ENCODE measurements around the gene SMARCC1.

The SMARCC1 gene

GRCh38 chr3:47590216-47590615 lies 191.5 kb downstream of the SMARCC1 start:
- DNase-seq (ENCODE audit: low spot score) (no peak), FAIRE-seq (no peak)

GRCh38 chr3:47588587-47588986 lies 193.1 kb downstream of the SMARCC1 start:
- FAIRE-seq (no peak), DNase-seq (ENCODE audit: low spot score) (no peak)

DNA sequence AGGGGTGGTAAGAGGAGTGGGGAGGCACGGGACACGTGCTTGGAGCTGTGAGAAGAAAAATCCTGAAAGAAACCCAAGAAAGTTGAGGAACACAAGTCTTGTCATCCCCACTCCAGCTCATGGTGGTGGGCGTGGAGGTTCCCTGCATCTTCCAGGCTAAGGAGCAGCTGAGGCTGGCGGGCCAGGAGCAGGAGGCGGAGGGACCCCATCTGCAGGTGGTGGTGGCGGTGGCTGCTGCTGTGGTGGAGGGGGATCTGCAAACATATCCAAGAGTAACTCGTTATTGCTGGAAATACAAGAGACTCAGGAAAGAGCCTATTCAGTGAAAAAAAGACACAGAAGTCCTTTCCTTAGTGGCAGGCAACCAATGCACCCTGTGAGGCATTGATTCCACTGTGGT lies 193.6 kb downstream of the SMARCC1 start:
- DNase-seq (ENCODE audit: low spot score) (no peak), FAIRE-seq (no peak)

DNA sequence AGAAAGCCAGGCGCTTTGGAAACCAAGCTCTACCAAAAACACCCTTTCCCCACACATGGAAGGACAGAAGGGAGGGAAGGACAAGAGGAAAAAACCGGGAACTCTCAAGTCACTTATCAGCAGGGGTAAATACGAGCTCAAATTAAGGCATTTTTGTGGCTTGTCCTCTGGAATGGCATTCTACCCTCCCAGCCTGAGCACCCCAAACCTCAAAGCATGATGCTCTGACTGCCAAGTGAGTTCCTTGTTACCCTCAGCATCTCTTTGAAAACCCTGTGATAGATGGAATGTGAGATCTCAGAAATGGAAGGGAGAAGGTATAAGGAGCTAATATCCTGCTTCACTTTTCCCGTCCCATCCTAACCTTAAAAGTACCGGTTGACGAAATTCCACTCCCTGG lies 194.9 kb downstream of the SMARCC1 start:
- DNase-seq (ENCODE audit: low spot score) (no peak), FAIRE-seq (no peak)

DNA sequence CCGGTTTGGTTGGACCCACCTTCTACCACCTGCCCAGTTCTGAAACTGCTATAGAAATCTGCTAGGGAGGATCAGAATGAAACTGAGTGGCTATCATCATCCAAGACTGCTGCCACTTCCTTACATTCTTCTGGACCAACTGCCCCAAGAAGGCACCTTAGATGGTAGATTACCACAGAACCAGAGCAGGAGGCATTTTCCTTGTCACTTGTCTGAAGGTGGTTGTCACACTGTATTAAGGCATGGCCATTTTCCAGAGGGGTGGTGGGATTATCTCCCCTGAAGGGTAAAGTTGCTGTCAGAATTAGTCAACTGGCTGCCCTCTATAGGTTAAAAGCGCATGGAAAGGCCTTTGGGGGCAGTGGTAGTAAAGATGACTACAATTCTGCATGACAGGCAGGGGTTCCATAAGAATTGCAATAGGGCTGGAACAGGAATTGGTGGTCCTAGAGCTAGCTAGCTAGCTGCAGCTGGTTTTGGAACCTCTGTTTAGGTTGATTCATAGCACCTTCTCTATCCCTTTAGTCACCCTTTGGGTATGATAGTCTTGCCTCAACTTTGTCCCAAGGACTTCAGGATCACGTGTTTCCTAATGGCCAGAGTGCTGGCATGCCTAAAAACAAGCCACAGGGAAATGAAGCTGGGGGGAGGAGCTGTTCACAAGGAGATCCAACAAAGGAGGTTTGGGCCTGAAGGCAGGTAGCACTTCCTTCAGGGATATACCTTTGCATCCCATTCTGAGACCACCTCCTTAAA lies 198.2 kb downstream of the SMARCC1 start:
- DNase-seq (ENCODE audit: low spot score) (no peak), FAIRE-seq (no peak)

DNA sequence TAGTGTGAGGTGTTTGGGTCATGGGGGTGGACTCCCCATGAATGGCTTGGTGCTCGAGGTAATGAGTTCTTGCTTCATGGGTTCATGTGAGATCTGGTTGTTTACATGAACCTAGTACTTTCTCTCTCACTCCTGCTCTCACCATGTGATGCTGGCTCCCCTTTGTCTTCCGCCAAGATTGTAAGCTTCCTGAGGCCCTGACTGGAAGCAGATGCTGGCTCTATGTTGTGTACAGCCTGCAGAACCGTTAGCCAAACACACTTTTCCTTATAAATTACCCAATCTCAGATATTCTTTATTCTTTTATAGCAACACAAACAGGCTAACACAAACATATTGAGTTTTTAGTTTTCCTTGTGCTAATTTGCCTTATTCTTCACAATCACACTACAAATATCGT lies 199.9 kb downstream of the SMARCC1 start:
- FAIRE-seq, result no peak

DNA sequence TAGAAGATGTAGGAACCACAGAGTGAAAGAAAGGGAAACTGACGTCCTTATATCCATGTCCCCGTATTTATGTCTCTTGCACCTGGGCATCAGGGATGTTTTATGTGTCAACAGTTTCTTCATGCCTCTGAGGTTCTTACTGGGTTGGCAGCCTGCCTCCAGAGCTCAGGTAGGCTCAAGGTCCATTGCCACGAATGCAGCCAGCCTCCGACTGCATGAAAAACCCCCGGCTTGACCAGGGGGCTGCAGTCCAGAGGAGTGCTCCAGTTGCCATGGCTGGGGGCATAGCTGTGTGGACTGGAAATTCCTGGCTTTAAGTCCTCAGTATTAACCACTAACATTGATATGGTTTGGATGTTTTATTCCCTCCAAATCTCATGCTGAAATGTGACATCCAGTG lies 200.3 kb downstream of the SMARCC1 start:
- FAIRE-seq, result no peak
- no peak for DNase-seq (ENCODE audit: low spot score)

More for the DNA sequence above, 199.9 kb downstream of the SMARCC1 start:
- no peak for DNase-seq (ENCODE audit: low spot score)

DNA sequence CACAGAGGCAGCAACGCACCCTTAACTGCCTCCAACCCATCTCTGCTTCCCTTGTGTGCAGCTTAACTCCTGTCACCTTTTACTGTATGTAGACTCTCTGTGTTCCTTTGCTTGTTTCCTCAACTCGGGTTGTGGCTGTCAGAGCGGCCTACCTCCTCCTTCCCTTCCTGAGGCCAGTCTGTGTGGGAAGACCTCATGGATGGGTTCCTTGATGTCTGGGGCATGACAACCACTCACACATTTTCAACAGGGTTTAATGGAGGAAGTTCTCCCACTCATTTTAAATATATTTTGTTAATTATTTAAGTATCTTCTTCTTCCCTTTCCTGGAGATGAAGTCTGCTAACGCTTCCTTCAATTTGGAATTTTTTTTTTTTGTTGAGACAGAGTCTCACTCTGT lies 201.2 kb downstream of the SMARCC1 start:
- FAIRE-seq, result no peak
- no peak for DNase-seq (ENCODE audit: low spot score)

GRCh38 chr3:47579875-47580274 lies 201.8 kb downstream of the SMARCC1 start:
- DNase-seq (ENCODE audit: low spot score), result no peak
- FAIRE-seq, result no peak

DNA sequence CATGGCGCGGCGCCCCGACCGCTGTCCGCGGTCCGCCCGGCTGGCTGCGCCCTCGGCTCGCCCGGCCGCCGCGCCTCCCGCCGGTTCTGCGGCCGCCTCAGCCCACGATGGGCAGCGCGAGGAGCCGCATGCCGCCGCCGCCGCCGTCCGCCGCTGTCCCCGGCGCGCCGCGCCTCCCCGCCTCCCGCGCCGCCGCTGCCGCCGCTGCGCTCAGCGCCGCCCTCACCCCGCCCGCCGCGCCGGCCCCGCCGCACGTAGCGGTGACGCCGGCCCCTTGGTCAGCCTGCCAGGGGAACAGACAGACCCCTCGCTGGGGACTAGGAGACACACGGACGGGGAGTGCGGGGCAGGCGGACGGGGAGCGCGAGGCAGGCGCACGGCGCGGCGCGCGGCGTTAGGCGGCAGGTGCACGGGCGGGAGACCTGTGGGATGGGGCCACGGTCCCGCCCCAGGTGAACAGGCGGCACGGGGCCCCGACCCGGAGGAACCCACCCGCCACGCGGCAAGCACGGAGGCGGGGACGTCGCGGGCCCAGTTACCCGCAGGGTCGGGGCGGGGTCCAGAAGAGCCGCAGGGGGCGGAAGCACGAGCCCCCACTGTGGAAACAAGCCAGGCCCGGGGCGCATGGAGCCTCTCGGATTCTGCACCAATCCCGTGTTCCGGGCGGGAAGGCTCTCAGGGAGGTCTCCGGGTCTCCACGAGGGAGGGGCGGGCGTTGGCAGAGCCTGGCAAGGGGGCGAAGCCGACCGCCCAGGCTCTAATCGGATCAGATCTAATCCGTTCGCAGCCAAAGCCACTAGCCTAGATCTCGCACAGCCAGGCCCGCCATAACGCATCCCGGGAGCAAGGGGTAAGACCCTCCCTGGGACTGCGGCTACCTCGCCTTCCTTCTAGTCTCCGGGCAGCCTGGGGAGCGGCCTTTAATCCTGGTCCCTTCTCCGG lies 202.7 kb downstream of the SMARCC1 start, which contains the start of gene CSPG5:
CSPG5 (minus strand) TSS at position 175 of the 942 bp plus-strand sequence; CDS start at position 3, 172 bp downstream.
- no peak for FAIRE-seq
- no peak for DNase-seq (ENCODE audit: low spot score)

DNA sequence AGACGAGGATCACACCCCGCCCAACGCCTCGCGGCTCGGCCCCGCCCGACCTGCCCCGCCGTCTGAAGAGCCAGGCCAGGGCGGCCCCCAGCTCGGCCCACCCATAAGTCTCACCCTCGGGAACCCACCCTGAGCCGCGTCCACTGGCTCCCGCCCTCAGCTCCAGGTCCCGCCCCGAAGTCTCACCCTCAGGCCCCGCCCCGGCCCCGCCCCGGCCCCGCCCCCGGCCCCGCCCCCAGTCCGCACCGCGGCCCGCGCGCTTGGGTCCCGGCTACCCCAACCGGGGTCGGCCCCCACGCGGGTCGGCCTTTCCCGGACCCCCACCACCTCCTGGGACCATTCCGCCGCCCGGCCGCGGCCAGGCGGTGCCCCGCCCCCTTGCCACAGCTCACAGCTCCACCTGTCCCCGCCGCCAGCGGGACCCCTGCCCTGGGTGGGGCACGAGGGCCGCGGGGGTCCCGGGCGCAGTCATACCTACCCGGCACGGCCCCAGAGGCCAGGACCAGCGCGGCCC lies 203.5 kb downstream of the SMARCC1 start:
- FAIRE-seq, result no peak
- no peak for DNase-seq (ENCODE audit: low spot score)

- FAIRE-seq, result no peak
- no peak for DNase-seq (ENCODE audit: low spot score)
Measured at GRCh38 chr3:47577583-47578118, 204.0 kb downstream of the SMARCC1 start.

DNA sequence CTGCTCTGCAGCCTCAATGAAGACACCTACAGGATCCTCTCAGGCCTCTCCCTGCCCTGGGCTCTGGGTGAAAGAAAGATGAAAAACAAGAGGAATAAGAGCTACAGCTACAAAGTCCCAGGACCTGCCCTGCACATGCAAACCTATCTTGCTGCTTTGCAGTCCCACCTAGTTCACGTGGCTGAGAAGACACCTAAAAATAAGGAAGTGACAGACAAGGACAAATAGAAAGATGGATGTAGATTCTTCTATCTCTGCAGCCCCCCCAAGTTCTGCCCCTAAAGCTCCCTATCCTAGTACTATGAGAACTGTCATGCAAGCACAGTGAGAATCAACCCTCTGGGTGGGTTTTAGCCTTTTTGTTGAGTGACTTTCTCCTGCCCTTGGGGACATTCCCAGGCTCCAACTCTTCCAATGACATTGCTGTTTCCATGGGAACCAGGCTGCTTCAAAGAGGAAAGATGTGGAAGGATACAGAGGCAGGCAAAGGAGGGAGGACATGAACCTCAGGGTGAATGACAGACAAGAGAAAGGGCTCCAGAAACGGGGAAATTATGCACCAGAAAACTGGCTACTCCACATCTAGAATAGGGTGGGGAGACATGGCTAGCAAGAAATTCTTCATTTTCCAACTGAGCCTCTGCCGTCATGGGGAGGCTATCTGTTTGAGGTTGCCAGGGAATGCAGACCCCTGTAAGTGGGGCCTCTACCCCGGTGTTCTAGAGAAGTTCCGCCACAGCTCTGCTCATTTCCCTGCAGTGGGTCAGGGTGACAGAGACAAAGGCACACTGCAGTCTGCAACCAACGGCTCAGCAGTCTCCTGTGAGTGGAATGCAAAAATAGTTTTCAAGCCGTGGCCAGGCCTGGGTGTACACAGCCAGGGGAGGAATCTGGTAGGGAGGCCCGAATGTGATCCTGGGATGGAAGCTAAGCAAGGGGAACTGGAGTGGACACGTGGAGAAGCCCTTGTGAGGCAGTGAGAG lies 208.2 kb downstream of the SMARCC1 start:
- no peak for FAIRE-seq
- DNase-seq (ENCODE audit: low spot score), result no peak

DNA sequence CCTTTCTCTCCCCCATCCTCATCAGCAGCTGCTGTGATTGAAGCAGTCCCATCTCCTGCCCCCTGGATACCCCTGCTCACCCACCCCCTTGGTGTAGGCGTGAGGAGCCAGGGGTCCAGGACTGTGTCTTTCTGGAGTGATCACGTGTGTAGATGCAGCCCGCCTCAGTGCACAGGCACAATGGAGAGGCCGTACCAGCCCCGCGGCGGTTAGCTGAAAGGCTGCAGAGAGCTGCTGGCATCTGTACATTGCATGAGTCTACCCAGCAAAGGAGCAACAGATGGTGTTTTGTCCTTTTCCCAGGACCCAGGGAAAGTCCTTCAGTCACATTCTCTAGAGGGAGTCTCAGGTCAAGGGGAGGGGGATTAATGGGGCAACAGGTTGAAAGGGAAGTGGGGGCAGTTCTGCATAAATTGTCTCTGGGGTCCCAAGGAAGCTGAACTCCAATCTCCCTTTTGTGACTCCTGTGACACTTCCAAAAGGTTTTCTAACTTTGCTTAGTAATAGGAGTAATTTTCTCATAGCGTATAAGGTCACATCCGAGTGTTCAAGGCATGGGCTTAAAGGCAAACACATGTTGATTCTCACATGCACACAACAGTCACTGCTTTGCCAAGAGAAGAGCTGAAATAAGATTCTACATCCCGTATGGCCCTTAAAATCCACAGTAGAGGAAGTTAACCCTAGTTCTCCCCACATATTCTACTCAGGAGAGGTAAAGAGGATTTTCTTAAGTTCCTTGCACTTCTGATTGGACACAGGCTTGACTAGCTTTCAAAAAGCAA lies 210.1 kb downstream of the SMARCC1 start:
- DNase-seq (ENCODE audit: low spot score), result no peak
- no peak for FAIRE-seq

GRCh38 chr3:47568901-47569300 lies 212.8 kb downstream of the SMARCC1 start:
- DNase-seq (ENCODE audit: low spot score), result no peak
- FAIRE-seq, result no peak

GRCh38 chr3:47567149-47567548 lies 214.5 kb downstream of the SMARCC1 start:
- DNase-seq (ENCODE audit: low spot score) (no peak), FAIRE-seq (no peak)

DNA sequence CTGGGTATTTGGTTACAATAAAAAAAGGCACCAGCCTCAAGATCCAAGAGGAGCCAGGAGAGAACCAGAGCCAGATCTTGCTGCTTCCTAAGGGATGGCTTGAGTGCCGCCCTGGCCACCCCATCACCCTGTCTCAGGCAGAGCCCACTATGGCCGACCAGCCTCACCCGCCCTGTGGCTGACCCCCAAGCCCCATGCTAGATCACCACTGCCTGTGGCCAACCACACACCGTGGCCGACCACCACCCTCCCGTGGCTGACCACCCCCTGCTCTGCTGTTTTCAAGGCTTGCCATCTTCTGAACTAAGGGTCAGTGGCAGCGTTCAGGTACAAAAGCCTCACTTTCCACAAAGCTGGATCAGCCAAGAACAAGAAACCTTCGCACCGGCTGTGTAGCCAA lies 215.0 kb downstream of the SMARCC1 start:
- FAIRE-seq, result no peak
- DNase-seq (ENCODE audit: low spot score), result no peak

GRCh38 chr3:47565734-47566550 lies 215.8 kb downstream of the SMARCC1 start:
- FAIRE-seq, result no peak
- no peak for DNase-seq (ENCODE audit: low spot score)

- FAIRE-seq (no peak), DNase-seq (ENCODE audit: low spot score) (no peak)
Measured at GRCh38 chr3:47556351-47556750, 225.3 kb downstream of the SMARCC1 start.
